H1 (cell line): ENCODE data around the gene TMEM132A. TPM values are rescaled to one million over a fixed set of nuclear protein-coding genes. Genes with fewer than 3 reads are reported as not detected.
A peak's percentile ranks its signal among the peaks of the same experiment; 100 is the strongest.

Experiments
- CTCF ChIA-PET: fragments of 300-600 bp; sonication (Branson Sonifier 250); formaldehyde crosslinking; loops from one replicate; lab custom pipeline; 2021; ENCODE audit not compliant: partially characterized antibody; lab: Charles Lee
- POLR2A ChIA-PET: fragments of 300-600 bp; sonication (Branson Sonifier 250); formaldehyde crosslinking; loops from one replicate; lab custom pipeline; 2021; ENCODE audit warnings: inconsistent platforms; ENCODE audit not compliant: partially characterized antibody; lab: Charles Lee
- DNase-seq, 2 experiments: peaks; one replicate each; pipeline versions ENCODE4 v3.0.0 to v3.0.0-alpha.2; 2010 to 2022; ENCODE audit warnings: low spot score in 2 of 2, low read depth in 1 of 2, mixed read lengths in 1 of 2
- FAIRE-seq: peaks from 2 replicates; lab custom pipeline; 2011; peaks lifted over from hg19 to GRCh38; lab: Jason Lieb, UNC
- H2AFZ ChIP-seq: 2 replicates; pipeline ENCODE4 v1.8.1; 2012; ENCODE audit warnings: low read length, inconsistent platforms
- H2AK5ac ChIP-seq: 2 replicates; pipeline ENCODE4 v1.6.1; 2013; ENCODE audit warnings: low read depth, low read length
- H2BK120ac ChIP-seq: replicated peaks from 2 replicates; pipeline ENCODE3; 2013; ENCODE audit warnings: low read depth, low read length, inconsistent platforms
- H2BK12ac ChIP-seq: 2 replicates; pipeline ENCODE4 v1.6.1; 2013; ENCODE audit warnings: low read depth, low read length
- H2BK15ac ChIP-seq: 2 replicates; pipeline ENCODE4 v1.6.1; 2013; ENCODE audit warnings: low read length
- H2BK20ac ChIP-seq: 2 replicates; pipeline ENCODE4 v1.6.1; 2013; ENCODE audit warnings: low read length
- H2BK5ac ChIP-seq: 2 replicates; pipeline ENCODE4 v1.6.1; 2013; ENCODE audit warnings: low read depth, low read length
- H3K14ac ChIP-seq: 2 replicates; pipeline ENCODE4 v1.6.1; 2013; ENCODE audit warnings: inconsistent platforms; ENCODE audit not compliant: insufficient read length
- H3K18ac ChIP-seq: 2 replicates; pipeline ENCODE4 v1.6.1; 2013; ENCODE audit warnings: low read length; ENCODE audit errors: extremely low read depth
- H3K23ac ChIP-seq: 2 replicates; pipeline ENCODE4 v1.6.1; 2013; ENCODE audit warnings: inconsistent platforms; ENCODE audit not compliant: insufficient read length
- H3K23me2 ChIP-seq: 2 replicates; pipeline ENCODE4 v1.6.1; 2013; ENCODE audit warnings: low read depth, low read length
- H3K27ac ChIP-seq: 2 replicates; pipeline ENCODE4 v1.6.1; 2011; ENCODE audit warnings: low read depth, low read length, inconsistent platforms
- H3K27me3 ChIP-seq, 4 experiments: replicated peaks in 1 of 4; 1 replicate in 1 of 4; 2 replicates in 3 of 4; pipeline versions ENCODE4 v1.6.1 to v1.8.1; 2011 to 2013; ENCODE audit warnings: low read length in 3 of 4, mild to moderate bottlenecking in 3 of 4, inconsistent platforms in 2 of 4, mixed read lengths in 2 of 4, moderate library complexity in 1 of 4; ENCODE audit not compliant: control insufficient read depth in 3 of 4, insufficient read depth in 3 of 4; ENCODE audit errors: extremely low read depth in 1 of 4
- H3K36me3 ChIP-seq, 4 experiments: 2 replicates each; pipeline versions ENCODE4 v1.6.1 to v1.8.1; 2011 to 2013; ENCODE audit warnings: mild to moderate bottlenecking in 4 of 4, low read length in 3 of 4, moderate library complexity in 2 of 4, control low read depth in 1 of 4, inconsistent platforms in 1 of 4; ENCODE audit not compliant: insufficient read depth in 4 of 4, control insufficient read depth in 2 of 4
- H3K4ac ChIP-seq: replicated peaks from 2 replicates; pipeline ENCODE3; 2013; ENCODE audit warnings: low read length, low read depth, mixed read lengths, inconsistent platforms; ENCODE audit not compliant: insufficient read length
- H3K4me1 ChIP-seq, 4 experiments: replicated peaks in 1 of 4; 1 replicate in 1 of 4; 2 replicates in 3 of 4; pipeline versions ENCODE4 v1.6.1 to v1.8.1; 2011 to 2013; ENCODE audit warnings: low read length in 3 of 4, inconsistent platforms in 2 of 4, mixed read lengths in 1 of 4; ENCODE audit not compliant: insufficient read depth in 4 of 4, control insufficient read depth in 3 of 4
- H3K4me2 ChIP-seq, 2 experiments: 2 replicates each; pipeline versions ENCODE4 v1.6.1 to v1.8.1; 2011 to 2013; ENCODE audit warnings: low read depth in 2 of 2, low read length in 2 of 2, control low read depth in 1 of 2, inconsistent platforms in 1 of 2, mild to moderate bottlenecking in 1 of 2; ENCODE audit not compliant: insufficient read depth in 1 of 2
- H3K4me3 ChIP-seq, 4 experiments: fragments of 200-600, 300-600 bp in 1 of 4; sonication (generic), shearing (Covaris generic), sonication (Bioruptor Twin) in 1 of 4; 2 replicates each; pipeline versions ENCODE4 v1.5.1 to v1.8.1; 2011 to 2016; ENCODE audit warnings: low read length in 4 of 4, low read depth in 3 of 4, control low read depth in 2 of 4, inconsistent platforms in 2 of 4, mild to moderate bottlenecking in 2 of 4, mixed read lengths in 1 of 4, moderate library complexity in 1 of 4; ENCODE audit not compliant: insufficient read depth in 2 of 4; ENCODE audit errors: extremely low read depth in 1 of 4
- H3K56ac ChIP-seq: replicated peaks from 2 replicates; pipeline ENCODE3; 2013; ENCODE audit warnings: low read depth, mild to moderate bottlenecking, mixed read lengths, low read length, inconsistent platforms; ENCODE audit not compliant: insufficient read length
- H3K79me1 ChIP-seq: 2 replicates; pipeline ENCODE4 v1.6.1; 2013; ENCODE audit warnings: low read depth, low read length, control low read depth
- H3K79me2 ChIP-seq, 2 experiments: 2 replicates each; pipeline versions ENCODE4 v1.6.1 to v1.8.1; 2012 to 2013; ENCODE audit warnings: low read length in 2 of 2, mild to moderate bottlenecking in 2 of 2, inconsistent platforms in 1 of 2; ENCODE audit not compliant: insufficient read depth in 2 of 2, control insufficient read depth in 1 of 2
- H3K9ac ChIP-seq, 4 experiments: replicated peaks in 1 of 4; 1 replicate in 1 of 4; 2 replicates in 3 of 4; pipeline versions ENCODE4 v1.6.1 to v1.8.1; 2011 to 2013; ENCODE audit warnings: low read depth in 3 of 4, low read length in 3 of 4, control low read depth in 2 of 4, mild to moderate bottlenecking in 2 of 4, moderate library complexity in 2 of 4, inconsistent platforms in 1 of 4; ENCODE audit errors: extremely low read depth in 1 of 4
- H3K9me3 ChIP-seq, 2 experiments: 2 replicates each; pipeline versions ENCODE4 v1.6.1 to v1.8.1; 2012 to 2013; ENCODE audit warnings: mild to moderate bottlenecking in 2 of 2, moderate library complexity in 2 of 2, control low read depth in 1 of 2, inconsistent platforms in 1 of 2, low read depth in 1 of 2, low read length in 1 of 2, mixed read lengths in 1 of 2; ENCODE audit not compliant: insufficient read depth in 2 of 2
- H4K20me1 ChIP-seq, 2 experiments: replicated peaks in 1 of 2; 2 replicates each; pipeline versions ENCODE3 to v1.8.1; 2011 to 2013; ENCODE audit warnings: inconsistent platforms in 2 of 2, low read length in 2 of 2, mild to moderate bottlenecking in 1 of 2; ENCODE audit not compliant: insufficient read depth in 2 of 2, control insufficient read depth in 1 of 2
- H4K5ac ChIP-seq: 2 replicates; pipeline ENCODE4 v1.6.1; 2013; ENCODE audit warnings: low read length, low read depth, mixed read lengths, inconsistent platforms; ENCODE audit not compliant: insufficient read length
- H4K8ac ChIP-seq: 2 replicates; pipeline ENCODE4 v1.8.0; 2013; ENCODE audit warnings: mild to moderate bottlenecking, moderate library complexity, low read length, inconsistent platforms; ENCODE audit not compliant: insufficient read depth; ENCODE audit errors: extremely low read depth
- H4K91ac ChIP-seq: replicated peaks from 2 replicates; pipeline ENCODE3; 2013; ENCODE audit warnings: low read length, mixed read lengths, inconsistent platforms; ENCODE audit not compliant: insufficient read length
- ATF3 ChIP-seq: IDR thresholded peaks from 2 replicates; pipeline ENCODE4 v1.6.1; 2011; ENCODE audit warnings: low read depth, mild to moderate bottlenecking, low read length; ENCODE audit not compliant: insufficient read depth
- CBX5 ChIP-seq: fragments of 300-800, 300-1000 bp; sonication (generic); IDR thresholded peaks from 2 replicates; pipeline ENCODE4 v1.7.1; 2016; ENCODE audit warnings: antibody characterized with exemption, low read length, low read depth
- E2F6 ChIP-seq: IDR thresholded peaks from 2 replicates; pipeline ENCODE4 v1.6.1; 2012; ENCODE audit warnings: inconsistent platforms
- KDM1A ChIP-seq: fragments of 200-600, 300-600 bp; sonication (generic); IDR thresholded peaks from 2 replicates; pipeline ENCODE4 v1.7.1; 2016; ENCODE audit warnings: mild to moderate bottlenecking, low read length, borderline replicate concordance
- NRF1 ChIP-seq: IDR thresholded peaks from 2 replicates; pipeline ENCODE4 v1.6.1; 2011; ENCODE audit warnings: mild to moderate bottlenecking, low read depth, low read length, improper control_type of control experiment
- PHF8 ChIP-seq: fragments of 200-600 bp; sonication (generic); conservative IDR thresholded peaks from 2 replicates; pipeline ENCODE4 v1.7.1; 2012; ENCODE audit warnings: low read depth, mild to moderate bottlenecking, inconsistent platforms, low read length, moderate library complexity
- POLR2A ChIP-seq, 2 experiments: IDR thresholded peaks; 1 replicate in 1 of 2; 2 replicates in 1 of 2; pipeline ENCODE4 v1.6.1; 2011; ENCODE audit warnings: low read depth in 2 of 2, low read length in 2 of 2, mild to moderate bottlenecking in 2 of 2; ENCODE audit errors: control extremely low read depth in 1 of 2
- SAP30 ChIP-seq: fragments of 300-600 bp; sonication (generic); IDR thresholded peaks from 2 replicates; pipeline ENCODE4 v1.7.1; 2012; ENCODE audit warnings: low read length, moderate library complexity, mild to moderate bottlenecking, inconsistent platforms; ENCODE audit not compliant: insufficient read depth, insufficient replicate concordance
- SP4 ChIP-seq: IDR thresholded peaks from 2 replicates; pipeline ENCODE4 v1.6.1; 2012; ENCODE audit warnings: low read length, inconsistent platforms
- TCF12 ChIP-seq: IDR thresholded peaks from 2 replicates; pipeline ENCODE4 v1.6.1; 2011; ENCODE audit warnings: low read depth, mild to moderate bottlenecking, low read length
- ZNF274 ChIP-seq: IDR thresholded peaks from 2 replicates; pipeline ENCODE4 v1.7.0; 2012; ENCODE audit warnings: low read length, borderline replicate concordance; ENCODE audit errors: extremely low read depth
- WGBS, 2 experiments: shearing (Covaris generic) in 1 of 2; methylation state at CpG; one replicate each; pipeline versions ENCODE4 v1.1.6 to v1.1.7; 2013 to 2015; ENCODE audit warnings: low lambda C conversion rate in 2 of 2, mixed read lengths in 2 of 2, inconsistent platforms in 1 of 2, low coverage in 1 of 2, missing lambda C conversion rate in 1 of 2; ENCODE audit not compliant: insufficient replicate concordance in 2 of 2, insufficient coverage in 1 of 2, insufficient read length in 1 of 2; ENCODE audit errors: extremely low coverage in 1 of 2, missing lambda C conversion rate in 1 of 2; 5-methylcytosine and 5-hydroxymethylcytosine counted together
- polyA plus RNA-seq, 7 experiments: library from polyadenylated mRNA; depleted of rRNA in 3 of 7; stranded (reverse) in 5 of 7; unstranded in 2 of 7; fragments of >200 nt in 5 of 7; fragments of 200-250 nt in 2 of 7; gene quantifications; 1 replicate in 5 of 7; 2 replicates in 1 of 7; 4 replicates in 1 of 7; pipeline versions ENCODE4 v1.2.1 to v1.2.3, GENCODE V29; 2011 to 2013; ENCODE audit warnings: missing spikeins in 2 of 7, mixed read lengths in 2 of 7
- total RNA-seq: library from RNA; stranded (reverse); fragmentation: NEBNext Ultra II Directional; extraction: Animal tissue kit (Norgen Biotek cat#: 25700); gene quantifications from 2 replicates; pipeline ENCODE4 v1.2.1, GENCODE V29; 2021

Gene TMEM132A
- total and polyA plus RNA-seq, 2 of the 8 experiments (the other 6 are each of a cell fraction or from before 2014, with no cell fraction given): 46.6 to 97.9 TPM

GRCh38 chr11:60923800-60924109 is 505 bp upstream of the TMEM132A start:
- H3K18ac ChIP-seq: peak overlapping the region; percentile 73; the same call in 1 of the 2 replicates
- H3K4me3 ChIP-seq: peak overlapping the region in 3 of 4 experiments; percentile 70 to 95 (median 82); a peak in 7 of 8 replicates
- DNase-seq: no peak
- H2BK5ac ChIP-seq: 0 out of 2 replicates have a peak overlapping the region, but pooled peaks have one; percentile 44
- H3K9me3 ChIP-seq: no peaks in the 10 kb centered on the region
- H2BK120ac ChIP-seq: no peak overlapping the region
- 63% methylated on average over 6 of the region's 6 CpGs; no CpG with 5 or more reads in 1 of the 2 experiments for WGBS, 2 experiments
- no peak overlapping the region for H2BK20ac ChIP-seq
- ChIA-PET POLR2A (interaction anchor here (0.7 to 5.7 kb wide), 6 partner anchors 10 to 33 kb away, joined by 3 to 26 read pairs (median 4); partner anchors contain the start of gene TMEM109), CTCF (interaction anchor here (0.8 to 1.7 kb wide), 5 partner anchors 8 to 93 kb away, joined by 3 to 7 read pairs (median 4); no protein-coding TSS in a partner anchor)
- no peak overlapping the region for H3K9ac ChIP-seq
- peaks cover 11% of the 10 kb centered on the region; the same call in 1 of the 2 replicates for H3K23me2 ChIP-seq
- peaks cover 5 to 14% (median 5%) of the 10 kb centered on the region in 4 experiments; a peak in 6 of 7 replicates for H3K4me1 ChIP-seq
- peak overlapping the region; percentile 71 for H4K8ac ChIP-seq
- H4K91ac ChIP-seq: peak overlapping the region; percentile 4
- H3K23ac ChIP-seq: no peak overlapping the region
- H3K56ac ChIP-seq: no peak overlapping the region
- H2AK5ac ChIP-seq: no peak overlapping the region
- H4K20me1 ChIP-seq: peaks cover 9 to 16% of the 10 kb centered on the region in 2 experiments
- H3K27me3 ChIP-seq: peaks cover 0 to 3% (median 0%) of the 10 kb centered on the region in 4 experiments; a peak in 1 of 7 replicates
- peak overlapping the region; percentile 68 to 91 for H3K4me2 ChIP-seq
- H3K79me1 ChIP-seq: peaks cover 11% of the 10 kb centered on the region
- peak overlapping the region; percentile 61; the same call in 1 of the 2 replicates for H2AFZ ChIP-seq
- H3K14ac ChIP-seq: no peak overlapping the region
- H2BK12ac ChIP-seq: peak overlapping the region; percentile 43; the same call in 1 of the 2 replicates
- H3K79me2 ChIP-seq: peaks cover 0 to 5% of the 10 kb centered on the region in 2 experiments; a peak in 1 of 4 replicates
- H2BK15ac ChIP-seq: peak overlapping the region; percentile 6; the same call in 1 of the 2 replicates
- no peak overlapping the region for H4K5ac ChIP-seq
- H3K4ac ChIP-seq: no peak overlapping the region
- no peak overlapping the region for H3K27ac ChIP-seq
- H3K36me3 ChIP-seq: peaks cover 5 to 23% (median 12%) of the 10 kb centered on the region in 4 experiments; a peak in 7 of 8 replicates
- no peak for FAIRE-seq
- TF ChIP-seq CBX5 (no peak), KDM1A (no peak), PHF8 (no peak), E2F6 (no peak), NRF1 (no peak), ZNF274 (no peak), ATF3 (no peak), SAP30 (no peak), TCF12 (no peak), SP4 (no peak), POLR2A (IDR thresholded peaks at IDR 0.05; ENCODE audit: control extremely low read depth in 1 of 2, low read depth in 2 of 2, low read length in 2 of 2) (no peak)
